Left ventricle myocardium inferior (tissue), 1 donor: ENCODE data around the gene PTH. TPM values are rescaled to one million over a fixed set of nuclear protein-coding genes. Genes with fewer than 3 reads are reported as not detected.

Source experiments
- DNase-seq: peaks from one replicate; pipeline ENCODE4 v3.0.0-alpha.2; 2020
- H3K27ac ChIP-seq: fragments of 200-600 bp; replicated peaks from 2 replicates; pipeline ENCODE4 v1.8.0; 2021
- H3K27me3 ChIP-seq: fragments of 200-600 bp; 2 replicates; pipeline ENCODE4 v1.8.0; 2021; ENCODE audit warnings: low read depth
- H3K36me3 ChIP-seq: fragments of 200-600 bp; 2 replicates; pipeline ENCODE4 v1.8.0; 2021
- H3K4me1 ChIP-seq: fragments of 200-600 bp; 2 replicates; pipeline ENCODE4 v1.8.0; 2021
- H3K4me3 ChIP-seq: fragments of 200-600 bp; 2 replicates; pipeline ENCODE4 v1.8.0; 2021; ENCODE audit warnings: mild to moderate bottlenecking, moderate library complexity
- H3K9me3 ChIP-seq: fragments of 200-600 bp; replicated peaks from 2 replicates; pipeline ENCODE4 v1.8.0; 2021
- CTCF ChIP-seq: fragments of 200-600 bp; IDR thresholded peaks from 2 replicates; pipeline ENCODE4 v1.8.0; 2021; ENCODE audit warnings: antibody characterized with exemption, mild to moderate bottlenecking, borderline replicate concordance
- intact Hi-C: fragments of 100-400 bp; cut with micrococcal nuclease; formaldehyde crosslinking; loops from one replicate; pipeline ENCODE4 v1.11.0; 2022
- long read RNA-seq: library from polyadenylated mRNA; unstranded; transcript quantifications from one replicate; pipeline ENCODE4 v2.0.0, GENCODE V29; 2021
- total RNA-seq: library from RNA; stranded (reverse); fragmentation: NEBNext Ultra II Directional; extraction: Animal tissue kit (Norgen Biotek cat#: 25700); gene quantifications from one replicate; pipeline ENCODE4 v1.2.1, GENCODE V29; 2021
- donor health status: DM: no; HTN: yes; CAD: no; lungs with severe emphysema.

The PTH gene
- total RNA-seq = not detected
- long read RNA-seq = 0 reads

- TF ChIP-seq CTCF = no peak
- Histone ChIP-seq H3K4me3 (no peak within 1 kb of the TSS), H3K4me1 (no peaks in the 10 kb centered on the region), H3K27ac (no peak within 1 kb of the TSS), H3K9me3 (no peaks in the 10 kb centered on the region), H3K27me3 (peaks cover 20% of the 10 kb centered on the region), H3K36me3 (no peaks in the 10 kb centered on the region)
- no peak for DNase-seq
- intact Hi-C loops = no loop called here
These were observed at the start of gene PTH for GRCh38 chr11:13495929-13496328. Gene PTH (minus strand): TSS chr11:13495997. CDS start chr11:13492855, 3,142 bp downstream.

GRCh38 chr11:13538044-13538443 lies 42.2 kb upstream of the PTH start:
- peaks cover 27% of the 10 kb centered on the region for H3K9me3 ChIP-seq
- peaks cover 26% of the 10 kb centered on the region for H3K27me3 ChIP-seq
- no peaks in the 10 kb centered on the region for H3K4me1 ChIP-seq
- DNase-seq = no peak
- no peak overlapping the region for H3K4me3 ChIP-seq
- H3K27ac ChIP-seq = no peak overlapping the region
- intact Hi-C loops = no loop called here
- no peak for TF ChIP-seq CTCF
- H3K36me3 ChIP-seq = no peaks in the 10 kb centered on the region

GRCh38 chr11:13535819-13536218 lies 40.0 kb upstream of the PTH start:
- no peaks in the 10 kb centered on the region for H3K36me3 ChIP-seq
- H3K4me3 ChIP-seq = no peak overlapping the region
- TF ChIP-seq CTCF = no peak
- no peak overlapping the region for H3K27ac ChIP-seq
- no peaks in the 10 kb centered on the region for H3K4me1 ChIP-seq
- peaks cover 46% of the 10 kb centered on the region for H3K9me3 ChIP-seq
- peaks cover 26% of the 10 kb centered on the region for H3K27me3 ChIP-seq
- no peak for DNase-seq
- intact Hi-C loops = no loop called here

GRCh38 chr11:13534358-13534757 lies 38.6 kb upstream of the PTH start:
- no peaks in the 10 kb centered on the region for H3K4me1 ChIP-seq
- H3K9me3 ChIP-seq = peaks cover 44% of the 10 kb centered on the region
- no peak for DNase-seq
- no peaks in the 10 kb centered on the region for H3K36me3 ChIP-seq
- H3K4me3 ChIP-seq = no peak overlapping the region
- intact Hi-C loops = no loop called here
- H3K27ac ChIP-seq = no peak overlapping the region
- TF ChIP-seq CTCF = no peak
- H3K27me3 ChIP-seq = peaks cover 26% of the 10 kb centered on the region

GRCh38 chr11:13525257-13525656 lies 29.5 kb upstream of the PTH start:
- peaks cover 3% of the 10 kb centered on the region for H3K27me3 ChIP-seq
- H3K27ac ChIP-seq = no peak overlapping the region
- no peaks in the 10 kb centered on the region for H3K36me3 ChIP-seq
- no peaks in the 10 kb centered on the region for H3K9me3 ChIP-seq
- intact Hi-C loops = no loop called here
- DNase-seq = no peak
- no peaks in the 10 kb centered on the region for H3K4me1 ChIP-seq
- no peak overlapping the region for H3K4me3 ChIP-seq
- TF ChIP-seq CTCF = no peak

GRCh38 chr11:13503393-13503792 lies 7.6 kb upstream of the PTH start:
- DNase-seq = no peak
- no peaks in the 10 kb centered on the region for H3K9me3 ChIP-seq
- no peak for TF ChIP-seq CTCF
- H3K4me1 ChIP-seq = no peaks in the 10 kb centered on the region
- no peaks in the 10 kb centered on the region for H3K36me3 ChIP-seq
- no peak overlapping the region for H3K27ac ChIP-seq
- peaks cover 45% of the 10 kb centered on the region for H3K27me3 ChIP-seq
- no peak overlapping the region for H3K4me3 ChIP-seq
- intact Hi-C loops = no loop called here
